CD8-positive, alpha-beta memory T cell (primary cell): ENCODE data around the gene AHR. TPM values are rescaled to one million over a fixed set of nuclear protein-coding genes. Genes with fewer than 3 reads are reported as not detected.
"Not testable (repeated sequence)": the region's sequence is repeated elsewhere in the genome, so short reads cannot be mapped to it uniquely, and the experiment has no call there.

Experiments
- CTCF ChIA-PET: fragments of 350-600 bp; sonication (Branson Sonifier 250); formaldehyde crosslinking; loops from one replicate; lab custom pipeline; 2021; ENCODE audit warnings: antibody characterized with exemption; lab: Charles Lee
- POLR2A ChIA-PET: fragments of 350-600 bp; sonication (Branson Sonifier 250); formaldehyde crosslinking; loops from one replicate; lab custom pipeline; 2021; ENCODE audit warnings: antibody characterized with exemption; lab: Charles Lee
- DNase-seq, 5 donors: peaks; one replicate each; pipeline versions ENCODE4 v3.0.0 to v3.0.0-alpha.2; 2020 to 2022; ENCODE audit warnings: mixed read lengths in 1 of 5
- H3K27ac ChIP-seq: one replicate; pipeline ENCODE4 v1.7.0; 2013; ENCODE audit warnings: low read depth, mild to moderate bottlenecking, low read length, moderate library complexity
- H3K27me3 ChIP-seq: 2 replicates; pipeline ENCODE4 v1.7.0; 2013; ENCODE audit warnings: low read length, mild to moderate bottlenecking; ENCODE audit not compliant: insufficient read depth, poor library complexity, severe bottlenecking
- H3K36me3 ChIP-seq: 2 replicates; pipeline ENCODE4 v1.7.0; 2013; ENCODE audit warnings: mild to moderate bottlenecking, low read length, moderate library complexity; ENCODE audit not compliant: insufficient read depth
- H3K4me1 ChIP-seq: 2 replicates; pipeline ENCODE4 v1.7.0; 2013; ENCODE audit warnings: mild to moderate bottlenecking, low read length, moderate library complexity; ENCODE audit not compliant: insufficient read depth
- H3K4me3 ChIP-seq: 2 replicates; pipeline ENCODE4 v1.7.0; 2013; ENCODE audit warnings: mild to moderate bottlenecking, low read length
- H3K9me3 ChIP-seq: 2 replicates; pipeline ENCODE4 v1.7.0; 2013; ENCODE audit warnings: mild to moderate bottlenecking, low read length
- H3K27ac Mint-ChIP-seq, 8 donors: one replicate each; pipeline ENCODE4 v1.8.0; 2020 to 2021; ENCODE audit warnings: mixed read lengths in 8 of 8, mild to moderate bottlenecking in 6 of 8, inconsistent platforms in 3 of 8, moderate library complexity in 3 of 8
- H3K27me3 Mint-ChIP-seq, 2 donors: one replicate each; pipeline ENCODE4 v1.8.0; 2020 to 2021; ENCODE audit warnings: mixed read lengths in 2 of 2, mild to moderate bottlenecking in 1 of 2, moderate library complexity in 1 of 2
- H3K36me3 Mint-ChIP-seq, 3 donors: one replicate each; pipeline ENCODE4 v1.8.0; 2020 to 2021; ENCODE audit warnings: mixed read lengths in 3 of 3, inconsistent platforms in 1 of 3, mild to moderate bottlenecking in 1 of 3
- H3K4me1 Mint-ChIP-seq, 3 donors: one replicate each; pipeline ENCODE4 v1.8.0; 2020 to 2021; ENCODE audit warnings: mixed read lengths in 3 of 3, inconsistent platforms in 1 of 3, mild to moderate bottlenecking in 1 of 3
- H3K4me3 Mint-ChIP-seq, 7 donors: one replicate each; pipeline ENCODE4 v1.8.0; 2020 to 2021; ENCODE audit warnings: mixed read lengths in 7 of 7, mild to moderate bottlenecking in 6 of 7, moderate library complexity in 4 of 7, inconsistent platforms in 2 of 7
- H3K9me3 Mint-ChIP-seq, 5 donors: one replicate each; pipeline ENCODE4 v1.8.0; 2020 to 2022; ENCODE audit warnings: mixed read lengths in 5 of 5, mild to moderate bottlenecking in 3 of 5, moderate library complexity in 2 of 5, inconsistent platforms in 1 of 5
- polyA plus RNA-seq: library from polyadenylated mRNA; unstranded; fragments of 300-500 nt; fragmentation: Illumina TruSeq; gene quantifications from one replicate; pipeline ENCODE4 v1.2.3, GENCODE V29; 2021
- total RNA-seq, 2 experiments: library from RNA; stranded (reverse); gene quantifications; one replicate each; pipeline ENCODE4 v1.2.3, GENCODE V29; 2021

The AHR gene
- total and polyA plus RNA-seq, 3 experiments from 2014 or later: 7.3 to 54.6 (median 48.9) TPM

GRCh38 chr7:17370901-17371585 is 72.6 kb downstream of the AHR start:
- Mint-ChIP-seq H3K27ac (no peak overlapping the region), H3K4me1 (no peaks in the 10 kb centered on the region), H3K27me3 (no peaks in the 10 kb centered on the region), H3K36me3 (no peaks in the 10 kb centered on the region), H3K4me3 (no peak overlapping the region), H3K9me3 (no peaks in the 10 kb centered on the region)
- no peaks in the 10 kb centered on the region for H3K4me1 ChIP-seq
- H3K27ac ChIP-seq: no peak overlapping the region
- ChIA-PET CTCF (no interaction called here), POLR2A (no interaction called here)
- no peak for DNase-seq
- H3K4me3 ChIP-seq: no peak overlapping the region
- no peaks in the 10 kb centered on the region for H3K9me3 ChIP-seq
- H3K27me3 ChIP-seq: no peaks in the 10 kb centered on the region
- H3K36me3 ChIP-seq: no peaks in the 10 kb centered on the region

GRCh38 chr7:17371671-17372524 is 73.4 kb downstream of the AHR start:
- no peaks in the 10 kb centered on the region for H3K9me3 ChIP-seq
- no peaks in the 10 kb centered on the region for H3K4me1 Mint-ChIP-seq
- no peaks in the 10 kb centered on the region for H3K36me3 Mint-ChIP-seq
- H3K4me3 ChIP-seq: no peak overlapping the region
- H3K4me1 ChIP-seq: no peaks in the 10 kb centered on the region
- H3K27ac Mint-ChIP-seq: no peak overlapping the region
- CTCF ChIA-PET: no interaction called here
- no peaks in the 10 kb centered on the region for H3K9me3 Mint-ChIP-seq
- no peak for DNase-seq
- POLR2A ChIA-PET: no interaction called here
- H3K4me3 Mint-ChIP-seq: no peak overlapping the region
- no peaks in the 10 kb centered on the region for H3K27me3 Mint-ChIP-seq
- H3K27me3 ChIP-seq: no peaks in the 10 kb centered on the region
- no peak overlapping the region for H3K27ac ChIP-seq
- H3K36me3 ChIP-seq: no peaks in the 10 kb centered on the region

GRCh38 chr7:17374157-17374556 is 75.7 kb downstream of the AHR start:
- ChIA-PET CTCF (interaction anchor here (1.4 kb wide), 1 partner anchor 11 kb away, joined by 6 read pairs; no protein-coding TSS in a partner anchor), POLR2A (no interaction called here)
- Mint-ChIP-seq H3K4me3 (no peak overlapping the region), H3K9me3 (no peaks in the 10 kb centered on the region), H3K27me3 (no peaks in the 10 kb centered on the region), H3K36me3 (no peaks in the 10 kb centered on the region), H3K27ac (peak overlapping the region in 1 of 8 donors; percentile 29), H3K4me1 (no peaks in the 10 kb centered on the region)
- Histone ChIP-seq H3K36me3 (no peaks in the 10 kb centered on the region), H3K27ac (no peak overlapping the region), H3K27me3 (no peaks in the 10 kb centered on the region), H3K4me1 (no peaks in the 10 kb centered on the region), H3K9me3 (no peaks in the 10 kb centered on the region), H3K4me3 (no peak overlapping the region)
- DNase-seq: no peak

GRCh38 chr7:17374654-17375053 is 76.2 kb downstream of the AHR start:
- POLR2A ChIA-PET: no interaction called here
- H3K4me3 Mint-ChIP-seq: no peak overlapping the region
- CTCF ChIA-PET: interaction anchor here (1.4 kb wide), 1 partner anchor 12 kb away, joined by 6 read pairs; no protein-coding TSS in a partner anchor

GRCh38 chr7:17376595-17376994 is 78.1 kb downstream of the AHR start:
- H3K36me3 ChIP-seq: no peaks in the 10 kb centered on the region
- Mint-ChIP-seq H3K36me3 (no peaks in the 10 kb centered on the region), H3K27me3 (no peaks in the 10 kb centered on the region), H3K4me1 (no peaks in the 10 kb centered on the region), H3K4me3 (no peak overlapping the region), H3K27ac (no peak overlapping the region), H3K9me3 (no peaks in the 10 kb centered on the region)
- no peaks in the 10 kb centered on the region for H3K9me3 ChIP-seq
- H3K4me1 ChIP-seq: no peaks in the 10 kb centered on the region
- DNase-seq: no peak
- POLR2A ChIA-PET: no interaction called here
- H3K27ac ChIP-seq: no peak overlapping the region
- no peaks in the 10 kb centered on the region for H3K27me3 ChIP-seq
- H3K4me3 ChIP-seq: no peak overlapping the region
- CTCF ChIA-PET: no interaction called here

More at GRCh38 chr7:17374654-17375053, 76.2 kb downstream of the AHR start:
- Histone ChIP-seq H3K4me3 (no peak overlapping the region), H3K27ac (no peak overlapping the region), H3K9me3 (no peaks in the 10 kb centered on the region), H3K36me3 (no peaks in the 10 kb centered on the region), H3K27me3 (no peaks in the 10 kb centered on the region), H3K4me1 (no peaks in the 10 kb centered on the region)
- Mint-ChIP-seq H3K36me3 (no peaks in the 10 kb centered on the region), H3K27ac (no peak overlapping the region), H3K27me3 (no peaks in the 10 kb centered on the region), H3K9me3 (no peaks in the 10 kb centered on the region), H3K4me1 (no peaks in the 10 kb centered on the region)
- no peak for DNase-seq

GRCh38 chr7:17380736-17381662 is 82.5 kb downstream of the AHR start:
- no peak for DNase-seq
- Mint-ChIP-seq H3K36me3 (no peaks in the 10 kb centered on the region), H3K27me3 (no peaks in the 10 kb centered on the region), H3K9me3 (no peaks in the 10 kb centered on the region), H3K27ac (no peak overlapping the region), H3K4me1 (no peaks in the 10 kb centered on the region), H3K4me3 (no peak overlapping the region)
- ChIA-PET POLR2A (no interaction called here), CTCF (no interaction called here)
- no peaks in the 10 kb centered on the region for H3K9me3 ChIP-seq
- no peaks in the 10 kb centered on the region for H3K36me3 ChIP-seq
- H3K4me3 ChIP-seq: no peak overlapping the region
- no peak overlapping the region for H3K27ac ChIP-seq
- H3K27me3 ChIP-seq: no peaks in the 10 kb centered on the region
- H3K4me1 ChIP-seq: no peaks in the 10 kb centered on the region

GRCh38 chr7:17382408-17383354 is 84.2 kb downstream of the AHR start:
- H3K4me1 Mint-ChIP-seq, H3K4me3 ChIP-seq, H3K9me3 ChIP-seq, H3K9me3 Mint-ChIP-seq, CTCF ChIA-PET, H3K4me3 Mint-ChIP-seq, POLR2A ChIA-PET, H3K36me3 ChIP-seq, H3K27me3 Mint-ChIP-seq, H3K27me3 ChIP-seq, H3K36me3 Mint-ChIP-seq, DNase-seq, H3K27ac ChIP-seq, H3K4me1 ChIP-seq, H3K27ac Mint-ChIP-seq: not testable (repeated sequence)
